ENCODE measurements around the gene RNF151.
"Not testable (repeated sequence)": the region's sequence is repeated elsewhere in the genome, so short reads cannot be mapped to it uniquely, and the experiment has no call there.

Gene RNF151

GRCh38 chr16:1966460-1966859, at the start of gene RNF151:
Gene RNF151 (plus strand): TSS chr16:1966856. CDS start chr16:1966882, 26 bp downstream.
- DNase-seq (ENCODE audit: low read depth), result no peak

- no peak for DNase-seq (ENCODE audit: low read depth)
Measured at GRCh38 chr16:1917056-1917664, 49.5 kb upstream of the RNF151 start.

- DNase-seq (ENCODE audit: low read depth), result no peak
Measured at GRCh38 chr16:1917665-1918350, 48.8 kb upstream of the RNF151 start.

GRCh38 chr16:1918351-1919326, 48.0 kb upstream of the RNF151 start, which contains the start of gene HS3ST6:
Gene HS3ST6 (minus strand): TSS chr16:1918415. CDS start chr16:1918323, 92 bp downstream.
- no peak for DNase-seq (ENCODE audit: low read depth)

- DNase-seq (ENCODE audit: low read depth), result no peak
Measured at GRCh38 chr16:1919327-1919998, 47.2 kb upstream of the RNF151 start.

- not testable (repeated sequence) for DNase-seq (ENCODE audit: low read depth)
Measured at GRCh38 chr16:1920122-1920521, 46.5 kb upstream of the RNF151 start.

- DNase-seq (ENCODE audit: low read depth), result no peak
Measured at GRCh38 chr16:1920727-1921171, 45.9 kb upstream of the RNF151 start.

GRCh38 chr16:1922357-1922756, 44.3 kb upstream of the RNF151 start:
- DNase-seq (ENCODE audit: low read depth), result no peak

GRCh38 chr16:1923299-1924034, 43.2 kb upstream of the RNF151 start:
- no peak for DNase-seq (ENCODE audit: low read depth)

- DNase-seq (ENCODE audit: low read depth), result no peak
Measured at GRCh38 chr16:1924095-1924494, 42.6 kb upstream of the RNF151 start.

GRCh38 chr16:1926271-1926670, 40.4 kb upstream of the RNF151 start:
- DNase-seq (ENCODE audit: low read depth), result no peak

GRCh38 chr16:1929105-1929504, 37.6 kb upstream of the RNF151 start:
- DNase-seq (ENCODE audit: low read depth), result no peak

- peak; percentile 29 for DNase-seq (ENCODE audit: low read depth)
Measured at GRCh38 chr16:1929578-1930337, 36.9 kb upstream of the RNF151 start.

GRCh38 chr16:1930338-1930720, 36.3 kb upstream of the RNF151 start:
- no peak for DNase-seq (ENCODE audit: low read depth)

- no peak for DNase-seq (ENCODE audit: low read depth)
Measured at GRCh38 chr16:1932050-1933028, 34.3 kb upstream of the RNF151 start.

- DNase-seq (ENCODE audit: low read depth), result no peak
Measured at GRCh38 chr16:1933097-1933661, 33.5 kb upstream of the RNF151 start.

- DNase-seq (ENCODE audit: low read depth), result no peak
Measured at GRCh38 chr16:1936945-1937479, 29.6 kb upstream of the RNF151 start.

- no peak for DNase-seq (ENCODE audit: low read depth)
Measured at GRCh38 chr16:1938316-1938715, 28.3 kb upstream of the RNF151 start.

GRCh38 chr16:1938910-1939309, 27.7 kb upstream of the RNF151 start:
- no peak for DNase-seq (ENCODE audit: low read depth)
